ENCODE measurements around the gene UNC13D.

Gene UNC13D

GRCh38 chr17:75843577-75844529 lies at the start of gene UNC13D:
TSS of gene UNC13D (minus strand) at chr17:75844404. CDS start at chr17:75844337, 67 bp downstream.
- no peak within 1 kb of the TSS for H2AFZ ChIP-seq (ENCODE audit: low read length)
- TF ChIP-seq EZH2 (optimal IDR thresholded peaks at IDR 0.05; ENCODE audit: low read depth, low read length) = no peak
- no peak for TF ChIP-seq CTCF (IDR thresholded peaks at IDR 0.05; ENCODE audit: low read length)
- no peak for TF ChIP-seq EZH2phosphoT487 (IDR thresholded peaks at IDR 0.05; ENCODE audit: low read length)
- no peaks in the 10 kb centered on the region for H3K36me3 ChIP-seq (replicated peaks; ENCODE audit: insufficient read depth, low read length)
- no peaks in the 10 kb centered on the region for H3K9me3 ChIP-seq (replicated peaks; ENCODE audit: insufficient read depth, low read length)
- no peak within 1 kb of the TSS for H3K9ac ChIP-seq (ENCODE audit: low read length)
- no peaks in the 10 kb centered on the region for H4K20me1 ChIP-seq (ENCODE audit: insufficient read depth, low read length)
- H3K9me2 ChIP-seq (replicated peaks; ENCODE audit: insufficient read depth, low read length) = no peaks in the 10 kb centered on the region
- H3K4me2 ChIP-seq (ENCODE audit: low read depth, low read length) = no peak within 1 kb of the TSS
- H3K4me3 ChIP-seq (ENCODE audit: low read length) = no peak within 1 kb of the TSS
- H3F3A ChIP-seq (ENCODE audit: insufficient read depth, low read length) = no peaks in the 10 kb centered on the region
- H3K4me1 ChIP-seq (ENCODE audit: low read length) = no peaks in the 10 kb centered on the region
- peaks cover 7% of the 10 kb centered on the region; the same call in 1 of the 2 replicates for H3K27me3 ChIP-seq (replicated peaks; ENCODE audit: insufficient read depth, low read length)
- DNase-seq = no peak
- no peaks in the 10 kb centered on the region for H3K79me2 ChIP-seq (ENCODE audit: low read length)
- H3K27ac ChIP-seq (ENCODE audit: low read length) = no peak within 1 kb of the TSS

- peaks cover 6% of the 10 kb centered on the region for H3K4me1 ChIP-seq (ENCODE audit: low read length)
Observed at GRCh38 chr17:75893305-75894048, 49.3 kb upstream of the UNC13D start.

More at GRCh38 chr17:75893305-75894048, 49.3 kb upstream of the UNC13D start:
- Histone ChIP-seq H3K27ac (ENCODE audit: low read length) (no peak overlapping the region), H3K9me3 (replicated peaks; ENCODE audit: insufficient read depth, low read length) (no peaks in the 10 kb centered on the region), H3K9me2 (replicated peaks; ENCODE audit: insufficient read depth, low read length) (no peaks in the 10 kb centered on the region), H2AFZ (ENCODE audit: low read length) (no peak overlapping the region), H3K79me2 (ENCODE audit: low read length) (peaks cover 22% of the 10 kb centered on the region), H3K36me3 (replicated peaks; ENCODE audit: insufficient read depth, low read length) (no peaks in the 10 kb centered on the region), H3K4me3 (ENCODE audit: low read length) (no peak overlapping the region), H4K20me1 (ENCODE audit: insufficient read depth, low read length) (no peaks in the 10 kb centered on the region), H3F3A (ENCODE audit: insufficient read depth, low read length) (peaks cover 12% of the 10 kb centered on the region), H3K4me2 (ENCODE audit: low read depth, low read length) (no peak overlapping the region), H3K9ac (ENCODE audit: low read length) (no peak overlapping the region), H3K27me3 (replicated peaks; ENCODE audit: insufficient read depth, low read length) (no peaks in the 10 kb centered on the region)
- no peak for TF ChIP-seq EZH2 (optimal IDR thresholded peaks at IDR 0.05; ENCODE audit: low read depth, low read length)
- no peak for TF ChIP-seq CTCF (IDR thresholded peaks at IDR 0.05; ENCODE audit: low read length)
- no peak for TF ChIP-seq EZH2phosphoT487 (IDR thresholded peaks at IDR 0.05; ENCODE audit: low read length)
- no peak for DNase-seq

Data from MM.1S (cell line).